NT2/D1 (cell line): Measurements from ENCODE around the gene ATP5PO.
"Not testable (repeated sequence)": the region's sequence is repeated elsewhere in the genome, so short reads cannot be mapped to it uniquely, and the experiment has no call there.

Source experiments
- DNase-seq: peaks from one replicate; pipeline ENCODE4 v3.0.0-alpha.2; 2011; ENCODE audit warnings: low read depth, low spot score
- H3K27me3 ChIP-seq: 2 replicates; pipeline ENCODE4 v1.6.0; 2011; ENCODE audit warnings: mild to moderate bottlenecking; ENCODE audit not compliant: insufficient read length, insufficient read depth
- H3K36me3 ChIP-seq: 2 replicates; pipeline ENCODE4 v1.6.1; 2011; ENCODE audit warnings: mild to moderate bottlenecking, low read length, mixed read lengths; ENCODE audit not compliant: insufficient read depth, insufficient read length
- H3K4me1 ChIP-seq: 2 replicates; pipeline ENCODE4 v1.5.1; 2011; ENCODE audit not compliant: insufficient read depth, insufficient read length
- H3K4me3 ChIP-seq: 2 replicates; pipeline ENCODE4 v1.5.1; 2011; ENCODE audit warnings: low read depth; ENCODE audit not compliant: insufficient read length
- H3K9ac ChIP-seq: 2 replicates; pipeline ENCODE4 v1.6.0; 2011; ENCODE audit warnings: low read depth; ENCODE audit not compliant: insufficient read length
- H3K9me3 ChIP-seq: 2 replicates; pipeline ENCODE4 v1.5.1; 2011; ENCODE audit warnings: mild to moderate bottlenecking, low read length; ENCODE audit not compliant: insufficient read depth
- SUZ12 ChIP-seq: IDR thresholded peaks from 2 replicates; pipeline ENCODE4 v1.6.1; 2011; ENCODE audit not compliant: insufficient read length, insufficient read depth; ENCODE audit errors: extremely low read depth
- YY1 ChIP-seq: IDR thresholded peaks from 2 replicates; pipeline ENCODE4 v1.6.1; 2011; ENCODE audit not compliant: insufficient read length, insufficient read depth
- ZNF274 ChIP-seq: IDR thresholded peaks from 2 replicates; pipeline ENCODE4 v1.6.1; 2011; ENCODE audit warnings: mild to moderate bottlenecking, low read depth, low read length

ATP5PO gene

GRCh38 chr21:33872881-33873515, 42.6 kb downstream of the ATP5PO start:
- no peak for DNase-seq
- no peak for TF ChIP-seq ZNF274
- TF ChIP-seq SUZ12, result no peak
- no peak for TF ChIP-seq YY1
- H3K27me3 ChIP-seq, result peaks cover 4% of the 10 kb centered on the region

GRCh38 chr21:33871171-33871570, 44.4 kb downstream of the ATP5PO start:
- no peak overlapping the region for H3K4me3 ChIP-seq
- no peaks in the 10 kb centered on the region; the same call in 1 of the 2 replicates for H3K9me3 ChIP-seq
- no peaks in the 10 kb centered on the region for H3K4me1 ChIP-seq
- DNase-seq, result no peak
- H3K36me3 ChIP-seq, result no peaks in the 10 kb centered on the region
- TF ChIP-seq ZNF274, result no peak
- TF ChIP-seq SUZ12, result no peak
- TF ChIP-seq YY1, result no peak
- peaks cover 4% of the 10 kb centered on the region for H3K27me3 ChIP-seq
- no peak overlapping the region for H3K9ac ChIP-seq

More at GRCh38 chr21:33872881-33873515, 42.6 kb downstream of the ATP5PO start:
- no peak overlapping the region for H3K9ac ChIP-seq
- H3K36me3 ChIP-seq, result no peaks in the 10 kb centered on the region
- H3K4me1 ChIP-seq, result no peaks in the 10 kb centered on the region
- H3K9me3 ChIP-seq, result no peaks in the 10 kb centered on the region; the same call in 1 of the 2 replicates
- H3K4me3 ChIP-seq, result no peak overlapping the region

DNA sequence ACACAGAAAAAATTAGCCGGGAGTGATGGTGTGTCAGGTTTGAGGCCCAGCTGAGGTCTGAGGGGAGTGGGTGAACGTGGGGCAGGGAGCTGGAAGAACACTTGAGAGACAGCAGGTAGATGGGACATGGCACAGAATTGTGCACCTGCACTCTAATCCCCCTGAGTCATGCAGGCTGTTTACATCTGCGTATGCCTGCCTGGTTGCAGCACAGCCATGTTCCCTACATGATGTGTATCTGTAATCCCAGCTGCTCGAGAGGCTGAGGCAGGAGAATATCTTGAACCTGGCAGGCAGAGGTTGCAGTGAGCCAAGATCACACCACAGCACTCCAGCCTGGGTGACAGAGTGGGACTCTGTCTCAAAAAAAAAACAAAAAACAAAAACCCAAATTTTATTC, 44.8 kb downstream of the ATP5PO start:
- Histone ChIP-seq H3K4me1 (no peaks in the 10 kb centered on the region), H3K36me3 (no peaks in the 10 kb centered on the region), H3K4me3 (no peak overlapping the region), H3K27me3 (peaks cover 4% of the 10 kb centered on the region), H3K9me3 (no peaks in the 10 kb centered on the region; the same call in 1 of the 2 replicates), H3K9ac (no peak overlapping the region)
- TF ChIP-seq ZNF274 (no peak), YY1 (no peak), SUZ12 (no peak)
- no peak for DNase-seq

- Histone ChIP-seq H3K4me1 (no peaks in the 10 kb centered on the region), H3K36me3 (no peaks in the 10 kb centered on the region), H3K9me3 (no peaks in the 10 kb centered on the region; the same call in 1 of the 2 replicates), H3K9ac (no peak overlapping the region), H3K27me3 (no peaks in the 10 kb centered on the region), H3K4me3 (no peak overlapping the region)
- TF ChIP-seq SUZ12 (no peak), YY1 (no peak), ZNF274 (no peak)
- no peak for DNase-seq
Observed at GRCh38 chr21:33869873-33870272, 45.7 kb downstream of the ATP5PO start.

- H3K4me1 ChIP-seq, DNase-seq, H3K9ac ChIP-seq, H3K36me3 ChIP-seq, H3K9me3 ChIP-seq, H3K4me3 ChIP-seq, H3K27me3 ChIP-seq: not testable (repeated sequence)
Observed at GRCh38 chr21:33867868-33868267, 47.7 kb downstream of the ATP5PO start.

- no peak for TF ChIP-seq YY1
- TF ChIP-seq SUZ12, result no peak
- TF ChIP-seq ZNF274, result no peak
- no peak overlapping the region for H3K9ac ChIP-seq
- no peaks in the 10 kb centered on the region for H3K27me3 ChIP-seq
- no peak overlapping the region for H3K4me3 ChIP-seq
- H3K36me3 ChIP-seq, result no peaks in the 10 kb centered on the region
- no peaks in the 10 kb centered on the region for H3K4me1 ChIP-seq
- H3K9me3 ChIP-seq, result no peaks in the 10 kb centered on the region; the same call in 1 of the 2 replicates
- DNase-seq, result no peak
Observed at GRCh38 chr21:33866826-33867225, 48.8 kb downstream of the ATP5PO start.

DNA sequence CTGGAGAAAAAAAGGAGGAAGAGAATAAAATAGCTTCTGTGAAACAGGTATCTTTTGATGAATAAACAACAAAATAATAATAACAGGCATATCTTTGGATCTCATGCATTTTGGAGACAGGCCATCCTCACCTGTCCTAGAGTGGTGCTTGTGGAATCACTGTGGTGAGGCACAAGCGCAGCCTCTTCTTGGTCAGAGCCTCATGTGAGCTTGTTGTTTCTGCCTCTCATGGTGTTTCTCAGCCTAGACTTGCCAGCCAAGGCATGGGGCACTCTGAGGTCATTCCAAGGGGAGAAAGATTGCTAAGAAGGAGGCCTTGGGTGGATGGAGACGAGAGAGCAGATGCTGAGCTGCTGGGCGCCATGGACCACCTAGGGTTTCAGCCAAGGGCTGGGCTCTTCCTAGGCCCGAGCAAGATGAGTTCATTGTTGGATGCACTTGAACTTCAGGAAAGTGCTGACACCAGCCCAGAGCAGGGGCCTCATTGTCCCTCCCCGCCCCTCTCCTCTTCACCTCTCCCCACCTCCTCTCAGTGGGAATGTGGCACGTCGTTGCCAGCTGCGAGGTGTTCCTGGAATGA, 49.5 kb downstream of the ATP5PO start:
- DNase-seq, result no peak

More for the DNA sequence above, 49.5 kb downstream of the ATP5PO start:
- H3K36me3 ChIP-seq, result no peaks in the 10 kb centered on the region
- no peaks in the 10 kb centered on the region; the same call in 1 of the 2 replicates for H3K9me3 ChIP-seq
- no peak overlapping the region for H3K4me3 ChIP-seq
- no peaks in the 10 kb centered on the region for H3K27me3 ChIP-seq
- no peak overlapping the region for H3K9ac ChIP-seq
- no peaks in the 10 kb centered on the region for H3K4me1 ChIP-seq
- no peak for TF ChIP-seq YY1
- TF ChIP-seq ZNF274, result no peak
- no peak for TF ChIP-seq SUZ12
